WERI-Rb-1 (cell line): ENCODE results near the gene PHACTR1.

Source experiments
- DNase-seq: peaks from one replicate; pipeline ENCODE4 v3.0.0-alpha.2; 2020
- H3K27ac ChIP-seq: fragments of 250-450 bp; sonication (Bioruptor Pico); 2 replicates; pipeline ENCODE4 v1.5.1; 2020; ENCODE audit warnings: mild to moderate bottlenecking, moderate library complexity
- H3K27me3 ChIP-seq: fragments of 250-450 bp; sonication (Bioruptor Pico); 2 replicates; pipeline ENCODE4 v1.5.1; 2021; ENCODE audit warnings: mild to moderate bottlenecking, low read depth, moderate library complexity; ENCODE audit not compliant: insufficient read depth, severe bottlenecking
- H3K36me3 ChIP-seq: fragments of 250-450 bp; sonication (Bioruptor Pico); 2 replicates; pipeline ENCODE4 v1.5.1; 2020; ENCODE audit warnings: mild to moderate bottlenecking, moderate library complexity
- H3K4me3 ChIP-seq: 2 replicates; pipeline ENCODE4 v1.5.1; 2011; ENCODE audit warnings: low read depth, mild to moderate bottlenecking, control low read depth, low read length
- H3K9me3 ChIP-seq: fragments of 250-450 bp; sonication (Bioruptor Pico); 2 replicates; pipeline ENCODE4 v1.5.1; 2021; ENCODE audit warnings: mild to moderate bottlenecking, moderate library complexity; ENCODE audit not compliant: severe bottlenecking
- CTCF ChIP-seq: IDR thresholded peaks from 2 replicates; pipeline ENCODE4 v1.5.1; 2011; ENCODE audit warnings: low read depth, mild to moderate bottlenecking, control low read depth, inconsistent platforms, low read length

Gene PHACTR1

GRCh38 chr6:12798326-12798725, 81.8 kb downstream of the PHACTR1 start:
- Histone ChIP-seq H3K4me3 (no peak overlapping the region), H3K27me3 (no peaks in the 10 kb centered on the region), H3K9me3 (no peaks in the 10 kb centered on the region), H3K27ac (no peak overlapping the region), H3K36me3 (no peaks in the 10 kb centered on the region)
- DNase-seq, result no peak
- no peak for TF ChIP-seq CTCF

GRCh38 chr6:12800120-12800519, 83.6 kb downstream of the PHACTR1 start:
- Histone ChIP-seq H3K4me3 (no peak overlapping the region), H3K27ac (no peak overlapping the region), H3K27me3 (no peaks in the 10 kb centered on the region), H3K36me3 (no peaks in the 10 kb centered on the region), H3K9me3 (no peaks in the 10 kb centered on the region)
- no peak for DNase-seq
- no peak for TF ChIP-seq CTCF

GRCh38 chr6:12801141-12801540, 84.6 kb downstream of the PHACTR1 start:
- Histone ChIP-seq H3K36me3 (no peaks in the 10 kb centered on the region), H3K27me3 (no peaks in the 10 kb centered on the region), H3K9me3 (no peaks in the 10 kb centered on the region), H3K27ac (no peak overlapping the region), H3K4me3 (no peak overlapping the region)
- no peak for DNase-seq
- TF ChIP-seq CTCF, result no peak

GRCh38 chr6:12802440-12802839, 85.9 kb downstream of the PHACTR1 start:
- Histone ChIP-seq H3K27ac (no peak overlapping the region), H3K36me3 (no peaks in the 10 kb centered on the region), H3K9me3 (no peaks in the 10 kb centered on the region), H3K27me3 (no peaks in the 10 kb centered on the region), H3K4me3 (no peak overlapping the region)
- TF ChIP-seq CTCF, result no peak
- no peak for DNase-seq

- no peak for DNase-seq
- Histone ChIP-seq H3K27ac (no peak overlapping the region), H3K36me3 (no peaks in the 10 kb centered on the region), H3K27me3 (no peaks in the 10 kb centered on the region), H3K4me3 (no peak overlapping the region), H3K9me3 (no peaks in the 10 kb centered on the region)
- no peak for TF ChIP-seq CTCF
Observed at GRCh38 chr6:12803486-12803885, 86.9 kb downstream of the PHACTR1 start.

GRCh38 chr6:12804952-12805645, 88.5 kb downstream of the PHACTR1 start:
- DNase-seq, result no peak
- no peak overlapping the region for H3K4me3 ChIP-seq

More at GRCh38 chr6:12804952-12805645, 88.5 kb downstream of the PHACTR1 start:
- Histone ChIP-seq H3K36me3 (no peaks in the 10 kb centered on the region), H3K9me3 (no peaks in the 10 kb centered on the region), H3K27me3 (no peaks in the 10 kb centered on the region), H3K27ac (no peak overlapping the region)
- no peak for TF ChIP-seq CTCF
